Measurements from ENCODE around the gene RPL13. TPM values are rescaled to one million over a fixed set of nuclear protein-coding genes. Genes with fewer than 3 reads are reported as not detected.

RPL13 gene
- total and polyA plus RNA-seq, 10 of the 15 experiments (the other 5 are each of a cell fraction or from before 2014, with no cell fraction given): 386 to 9,428 (median 2,486) TPM

DNA sequence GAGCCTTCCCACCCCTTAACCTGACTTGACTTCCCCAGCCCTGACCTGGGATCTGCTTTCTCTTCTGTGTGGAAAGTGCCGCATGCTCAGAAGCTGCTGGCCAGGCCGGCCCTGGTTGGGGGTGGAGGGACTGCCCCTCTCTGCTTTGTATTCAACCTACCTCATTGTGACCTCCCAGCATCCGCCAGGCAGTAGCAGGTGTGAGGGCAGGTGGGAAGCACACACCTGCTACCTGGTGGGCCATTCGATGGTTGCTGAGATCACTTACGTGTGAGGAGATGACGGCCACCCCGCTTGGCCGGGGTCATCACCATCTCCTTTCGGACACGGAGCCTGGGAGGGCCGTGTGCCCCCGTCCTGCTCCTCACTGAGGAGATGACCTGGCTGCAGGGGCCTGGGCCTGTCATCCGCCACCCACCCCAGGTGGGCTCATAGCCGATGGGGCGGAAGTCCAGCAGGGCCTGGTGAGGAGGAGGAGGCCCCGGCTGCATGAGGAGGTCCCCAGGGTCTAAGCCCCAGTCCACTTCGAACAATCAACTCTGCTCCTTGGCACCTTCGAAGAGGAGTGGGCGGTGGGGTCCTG is 22.2 kb downstream of the RPL13 start:
- H3K9ac ChIP-seq (ENCODE audit: control insufficient read depth, insufficient read depth, low read length): no peak overlapping the region
- H4K20me1 ChIP-seq (ENCODE audit: control insufficient read depth, insufficient read depth): no peaks in the 10 kb centered on the region
- no peak overlapping the region for H2AFZ ChIP-seq (ENCODE audit: control insufficient read depth, low read depth, low read length)
- H3K9me3 ChIP-seq (replicated peaks; ENCODE audit: control insufficient read depth, insufficient read depth, low read length): no peaks in the 10 kb centered on the region; the same call in 2 of the 3 replicates
- H3K79me2 ChIP-seq (ENCODE audit: control insufficient read depth, insufficient read depth, low read length): no peaks in the 10 kb centered on the region
- ChIA-PET SMC1A (ENCODE audit: uncharacterized antibody, unreplicated experiment) (no interaction called here), RAD21 (ENCODE audit: unreplicated experiment) (no interaction called here), CTCF (no interaction called here), POLR2A (no interaction called here)
- no peak overlapping the region for H3K4me3 ChIP-seq
- no peak overlapping the region for H3K4me2 ChIP-seq (ENCODE audit: control insufficient read depth, insufficient read depth)
- no peak for FAIRE-seq
- no peak for DNase-seq (ENCODE audit: low read depth, low spot score)
- in situ Hi-C loops (cut with MboI) (no loop called here), intact Hi-C loops (cut with micrococcal nuclease; ENCODE audit: unreplicated experiment) (no loop called here)
- TF ChIP-seq, protein P1, sequence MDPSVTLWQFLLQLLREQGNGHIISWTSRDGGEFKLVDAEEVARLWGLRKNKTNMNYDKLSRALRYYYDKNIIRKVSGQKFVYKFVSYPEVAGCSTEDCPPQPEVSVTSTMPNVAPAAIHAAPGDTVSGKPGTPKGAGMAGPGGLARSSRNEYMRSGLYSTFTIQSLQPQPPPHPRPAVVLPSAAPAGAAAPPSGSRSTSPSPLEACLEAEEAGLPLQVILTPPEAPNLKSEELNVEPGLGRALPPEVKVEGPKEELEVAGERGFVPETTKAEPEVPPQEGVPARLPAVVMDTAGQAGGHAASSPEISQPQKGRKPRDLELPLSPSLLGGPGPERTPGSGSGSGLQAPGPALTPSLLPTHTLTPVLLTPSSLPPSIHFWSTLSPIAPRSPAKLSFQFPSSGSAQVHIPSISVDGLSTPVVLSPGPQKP (IDR thresholded peaks at IDR 0.05; ENCODE audit: low read depth, low read length): no peak
- TF ChIP-seq BACH1 (IDR thresholded peaks at IDR 0.05; ENCODE audit: borderline replicate concordance) (no peak), USF2 (IDR thresholded peaks at IDR 0.05; ENCODE audit: borderline replicate concordance, low read depth, low read length) (no peak), MTA2 (IDR thresholded peaks at IDR 0.05; ENCODE audit: low read depth) (no peak), ZNF384 (IDR thresholded peaks at IDR 0.05; ENCODE audit: borderline replicate concordance, low read depth, low read length) (no peak), RB1 (IDR thresholded peaks at IDR 0.05; ENCODE audit: borderline replicate concordance) (no peak), ZBED1 (IDR thresholded peaks at IDR 0.05; ENCODE audit: borderline replicate concordance) (no peak), PBX3 (IDR thresholded peaks at IDR 0.05; ENCODE audit: insufficient replicate concordance, low read depth, low read length) (no peak), IKZF2 (IDR thresholded peaks at IDR 0.05) (no peak), USF1 (IDR thresholded peaks at IDR 0.05; ENCODE audit: borderline replicate concordance, extremely low read length, insufficient read depth, low read depth, low read length) (no peak)
- TF ChIP-seq, protein P2, sequence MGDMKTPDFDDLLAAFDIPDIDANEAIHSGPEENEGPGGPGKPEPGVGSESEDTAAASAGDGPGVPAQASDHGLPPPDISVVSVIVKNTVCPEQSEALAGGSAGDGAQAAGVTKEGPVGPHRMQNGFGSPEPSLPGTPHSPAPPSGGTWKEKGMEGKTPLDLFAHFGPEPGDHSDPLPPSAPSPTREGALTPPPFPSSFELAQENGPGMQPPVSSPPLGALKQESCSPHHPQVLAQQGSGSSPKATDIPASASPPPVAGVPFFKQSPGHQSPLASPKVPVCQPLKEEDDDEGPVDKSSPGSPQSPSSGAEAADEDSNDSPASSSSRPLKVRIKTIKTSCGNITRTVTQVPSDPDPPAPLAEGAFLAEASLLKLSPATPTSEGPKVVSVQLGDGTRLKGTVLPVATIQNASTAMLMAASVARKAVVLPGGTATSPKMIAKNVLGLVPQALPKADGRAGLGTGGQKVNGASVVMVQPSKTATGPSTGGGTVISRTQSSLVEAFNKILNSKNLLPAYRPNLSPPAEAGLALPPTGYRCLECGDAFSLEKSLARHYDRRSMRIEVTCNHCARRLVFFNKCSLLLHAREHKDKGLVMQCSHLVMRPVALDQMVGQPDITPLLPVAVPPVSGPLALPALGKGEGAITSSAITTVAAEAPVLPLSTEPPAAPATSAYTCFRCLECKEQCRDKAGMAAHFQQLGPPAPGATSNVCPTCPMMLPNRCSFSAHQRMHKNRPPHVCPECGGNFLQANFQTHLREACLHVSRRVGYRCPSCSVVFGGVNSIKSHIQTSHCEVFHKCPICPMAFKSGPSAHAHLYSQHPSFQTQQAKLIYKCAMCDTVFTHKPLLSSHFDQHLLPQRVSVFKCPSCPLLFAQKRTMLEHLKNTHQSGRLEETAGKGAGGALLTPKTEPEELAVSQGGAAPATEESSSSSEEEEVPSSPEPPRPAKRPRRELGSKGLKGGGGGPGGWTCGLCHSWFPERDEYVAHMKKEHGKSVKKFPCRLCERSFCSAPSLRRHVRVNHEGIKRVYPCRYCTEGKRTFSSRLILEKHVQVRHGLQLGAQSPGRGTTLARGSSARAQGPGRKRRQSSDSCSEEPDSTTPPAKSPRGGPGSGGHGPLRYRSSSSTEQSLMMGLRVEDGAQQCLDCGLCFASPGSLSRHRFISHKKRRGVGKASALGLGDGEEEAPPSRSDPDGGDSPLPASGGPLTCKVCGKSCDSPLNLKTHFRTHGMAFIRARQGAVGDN (IDR thresholded peaks at IDR 0.05): no peak
- TF ChIP-seq, protein P3, sequence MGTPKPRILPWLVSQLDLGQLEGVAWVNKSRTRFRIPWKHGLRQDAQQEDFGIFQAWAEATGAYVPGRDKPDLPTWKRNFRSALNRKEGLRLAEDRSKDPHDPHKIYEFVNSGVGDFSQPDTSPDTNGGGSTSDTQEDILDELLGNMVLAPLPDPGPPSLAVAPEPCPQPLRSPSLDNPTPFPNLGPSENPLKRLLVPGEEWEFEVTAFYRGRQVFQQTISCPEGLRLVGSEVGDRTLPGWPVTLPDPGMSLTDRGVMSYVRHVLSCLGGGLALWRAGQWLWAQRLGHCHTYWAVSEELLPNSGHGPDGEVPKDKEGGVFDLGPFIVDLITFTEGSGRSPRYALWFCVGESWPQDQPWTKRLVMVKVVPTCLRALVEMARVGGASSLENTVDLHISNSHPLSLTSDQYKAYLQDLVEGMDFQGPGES (IDR thresholded peaks at IDR 0.05): no peak
- ATAC-seq: no peak
- no peaks in the 10 kb centered on the region for H3K36me3 ChIP-seq (ENCODE audit: control insufficient read depth in 2 of 2, insufficient read depth in 2 of 2, low read length in 1 of 2)
- no peak overlapping the region for H3K27ac ChIP-seq (ENCODE audit: control insufficient read depth, insufficient read depth)
- no peaks in the 10 kb centered on the region for H3K4me1 ChIP-seq (ENCODE audit: control insufficient read depth, insufficient read depth, low read length)
- WGBS (ENCODE audit: insufficient coverage, insufficient replicate concordance, low lambda C conversion rate, missing lambda C conversion rate): 77% methylated on average over 19 of the region's 19 CpGs
- no TSS peak for BruUV-seq (replicated peaks)
- H3K27me3 ChIP-seq (replicated peaks in 1 of 2; ENCODE audit: control insufficient read depth in 2 of 2, insufficient read depth in 2 of 2, low read length in 1 of 2): no peaks in the 10 kb centered on the region
